SK-N-SH treated with all-trans-retinoic acid at 6 μM for 48 hours (cell line): ENCODE data around the gene PLXNB1.

Experiments used
- ATAC-seq: fragments of 200-7000 bp; cut with Tn5 transposase; 3 replicates; pipeline ENCODE4 v1.9.1; 2020; ENCODE audit warnings: mild to moderate bottlenecking, moderate library complexity
- ARNTL ChIP-seq: fragments of 450-650 bp; formaldehyde crosslinking; IDR thresholded peaks from 2 replicates; pipeline ENCODE4 v1.5.0; 2020; ENCODE audit warnings: low read depth, mild to moderate bottlenecking, moderate library complexity, borderline replicate concordance
- BACH2 ChIP-seq: fragments of 250-450 bp; sonication (Bioruptor Pico); IDR thresholded peaks from 2 replicates; pipeline ENCODE4 v1.9.0; 2021; ENCODE audit warnings: mild to moderate bottlenecking, borderline replicate concordance
- CREB5 ChIP-seq: fragments of 250-450 bp; sonication (Bioruptor Pico); IDR thresholded peaks from 2 replicates; pipeline ENCODE4 v1.5.1; 2020; ENCODE audit warnings: low read depth, mild to moderate bottlenecking, moderate library complexity
- CSDC2 ChIP-seq: fragments of 250-450 bp; sonication (Bioruptor Pico); IDR thresholded peaks from 2 replicates; pipeline ENCODE4 v1.5.0; 2020; ENCODE audit warnings: mild to moderate bottlenecking, moderate library complexity
- CSRNP3 ChIP-seq: fragments of 250-450 bp; sonication (Bioruptor Pico); IDR thresholded peaks from 2 replicates; pipeline ENCODE4 v1.5.1; 2021; ENCODE audit warnings: mild to moderate bottlenecking, moderate library complexity
- ESRRG ChIP-seq: fragments of 250-450 bp; sonication (Bioruptor Pico); IDR thresholded peaks from 2 replicates; pipeline ENCODE4 v1.6.1; 2021; ENCODE audit warnings: mild to moderate bottlenecking
- GLIS3 ChIP-seq: fragments of 250-450 bp; sonication (Bioruptor Pico); IDR thresholded peaks from 2 replicates; pipeline ENCODE4 v1.5.0; 2020; ENCODE audit warnings: mild to moderate bottlenecking, moderate library complexity
- ISL1 ChIP-seq: fragments of 250-450 bp; sonication (Bioruptor Pico); IDR thresholded peaks from 2 replicates; pipeline ENCODE4 v2.1.2; 2022; ENCODE audit warnings: mild to moderate bottlenecking, moderate library complexity
- OSR1 ChIP-seq: fragments of 250-450 bp; sonication (Bioruptor Pico); IDR thresholded peaks from 2 replicates; pipeline ENCODE4 v1.8.0; 2022; ENCODE audit warnings: moderate library complexity, mild to moderate bottlenecking, inconsistent platforms
- PATZ1 ChIP-seq: fragments of 250-450 bp; sonication (Bioruptor Pico); IDR thresholded peaks from 2 replicates; pipeline ENCODE4 v1.8.0; 2020; ENCODE audit warnings: mild to moderate bottlenecking, moderate library complexity, borderline replicate concordance
- PPARA ChIP-seq: fragments of 250-450 bp; sonication (Bioruptor Pico); IDR thresholded peaks from 2 replicates; pipeline ENCODE4 v1.5.0; 2020; ENCODE audit warnings: mild to moderate bottlenecking, borderline replicate concordance
- RARB ChIP-seq: fragments of 250-450 bp; sonication (Bioruptor Pico); IDR thresholded peaks from 2 replicates; pipeline ENCODE4 v1.8.0; 2021; ENCODE audit warnings: mild to moderate bottlenecking, moderate library complexity
- TCF4 ChIP-seq: fragments of 250-450 bp; sonication (Bioruptor Pico); IDR thresholded peaks from 2 replicates; pipeline ENCODE4 v1.8.0; 2021; ENCODE audit warnings: mild to moderate bottlenecking, moderate library complexity, borderline replicate concordance
- TOX ChIP-seq: fragments of 250-450 bp; sonication (Bioruptor Pico); IDR thresholded peaks from 2 replicates; pipeline ENCODE4 v1.8.0; 2021; ENCODE audit warnings: mild to moderate bottlenecking, moderate library complexity, borderline replicate concordance
- TSHZ2 ChIP-seq: fragments of 250-450 bp; sonication (Bioruptor Pico); IDR thresholded peaks from 2 replicates; pipeline ENCODE4 v1.5.0; 2020; ENCODE audit warnings: mild to moderate bottlenecking, moderate library complexity
- ZC3H10 ChIP-seq: fragments of 250-450 bp; sonication (Bioruptor Pico); IDR thresholded peaks from 2 replicates; pipeline ENCODE4 v1.5.1; 2021; ENCODE audit warnings: mild to moderate bottlenecking, moderate library complexity
- ZFP3 ChIP-seq: fragments of 250-450 bp; sonication (Bioruptor Pico); IDR thresholded peaks from 2 replicates; pipeline ENCODE4 v1.5.0; 2020; ENCODE audit warnings: mild to moderate bottlenecking, moderate library complexity
- ZFP30 ChIP-seq: fragments of 450-650 bp; formaldehyde crosslinking; IDR thresholded peaks from 2 replicates; pipeline ENCODE4 v1.5.0; 2022; ENCODE audit warnings: mild to moderate bottlenecking, moderate library complexity
- ZNF565 ChIP-seq: fragments of 450-650 bp; formaldehyde crosslinking; conservative IDR thresholded peaks from 2 replicates; pipeline ENCODE4 v1.5.0; 2020; ENCODE audit warnings: low read depth, mild to moderate bottlenecking, moderate library complexity
- ZNF70 ChIP-seq: fragments of 450-650 bp; formaldehyde crosslinking; IDR thresholded peaks from 2 replicates; pipeline ENCODE4 v1.5.0; 2020; ENCODE audit warnings: mild to moderate bottlenecking, moderate library complexity

Gene PLXNB1

GRCh38 chr3:48409291-48410201 is 20.3 kb downstream of the PLXNB1 start (continued):
- TF ChIP-seq CSRNP3 (no peak), ZNF70 (CRISPR knock-in tag) (no peak), ZNF565 (no peak), ZFP3 (no peak), GLIS3 (CRISPR knock-in tag) (no peak)
- TF ChIP-seq, all 23 proteins: peak for 0

- no peak for ATAC-seq
- TF ChIP-seq CSRNP3: no peak
- TF ChIP-seq ARNTL (CRISPR knock-in tag): no peak
- no peak for TF ChIP-seq RARB (CRISPR knock-in tag)
- no peak for TF ChIP-seq PPARA (CRISPR knock-in tag)
- TF ChIP-seq ZC3H10 (CRISPR knock-in tag): no peak
- no peak for TF ChIP-seq ESRRG
- TF ChIP-seq CSDC2: no peak
- no peak for TF ChIP-seq ZFP3
- TF ChIP-seq TOX (CRISPR knock-in tag): no peak
- no peak for TF ChIP-seq BACH2 (CRISPR knock-in tag)
Measured at GRCh38 chr3:48408823-48409281, 21.0 kb downstream of the PLXNB1 start.

- ATAC-seq: no peak
- TF ChIP-seq TCF4 (CRISPR knock-in tag) (no peak), PATZ1 (CRISPR knock-in tag) (no peak), PPARA (CRISPR knock-in tag) (no peak), OSR1 (CRISPR knock-in tag) (no peak), CREB5 (CRISPR knock-in tag) (no peak), ISL1 (CRISPR knock-in tag) (no peak), GLIS3 (CRISPR knock-in tag) (no peak), BACH2 (CRISPR knock-in tag) (no peak), ESRRG (no peak), TOX (CRISPR knock-in tag) (no peak), ZFP30 (CRISPR knock-in tag) (no peak), CSRNP3 (no peak), TSHZ2 (CRISPR knock-in tag) (no peak), ZNF70 (CRISPR knock-in tag) (no peak), ZC3H10 (CRISPR knock-in tag) (no peak), ARNTL (CRISPR knock-in tag) (no peak)
Measured at GRCh38 chr3:48407542-48408099, 22.3 kb downstream of the PLXNB1 start.
